Measurements from ENCODE around the gene MUL1.
A peak's percentile ranks its signal among the peaks of the same experiment; 100 is the strongest.

DNA sequence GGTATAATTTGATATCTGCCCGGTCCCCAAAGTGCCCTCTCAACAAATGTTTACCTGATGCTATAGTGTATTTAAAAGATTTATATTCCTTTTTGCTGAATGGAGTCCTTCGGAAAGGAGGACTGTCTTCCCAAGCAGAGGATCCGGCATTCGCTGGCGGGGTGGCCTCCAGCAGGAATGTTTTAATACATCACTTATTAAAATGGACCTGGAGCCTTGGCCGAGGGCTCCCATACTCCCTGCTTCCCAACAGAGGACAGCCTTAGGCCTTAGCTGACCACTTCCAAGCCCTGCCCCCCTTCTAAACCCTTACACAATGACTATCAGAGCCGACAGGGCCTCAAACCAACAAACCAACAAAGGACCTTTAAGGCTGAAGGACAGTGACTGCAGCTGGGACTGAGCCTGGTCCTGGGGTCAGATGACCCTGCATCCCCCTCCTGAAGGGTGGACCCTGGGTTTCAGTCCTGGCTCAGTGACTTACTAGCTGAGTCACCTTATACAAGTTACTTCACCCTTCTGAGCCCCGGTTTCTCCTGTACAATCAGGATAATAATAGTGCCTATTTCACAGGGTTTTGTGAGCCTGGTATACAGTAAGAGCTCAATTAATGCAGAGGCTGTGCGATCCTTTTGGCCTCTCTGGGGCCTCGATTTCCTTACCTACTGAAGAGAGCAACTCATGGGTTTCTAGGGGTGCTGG is 27.6 kb downstream of the MUL1 start:
- TF ChIP-seq, protein P1, sequence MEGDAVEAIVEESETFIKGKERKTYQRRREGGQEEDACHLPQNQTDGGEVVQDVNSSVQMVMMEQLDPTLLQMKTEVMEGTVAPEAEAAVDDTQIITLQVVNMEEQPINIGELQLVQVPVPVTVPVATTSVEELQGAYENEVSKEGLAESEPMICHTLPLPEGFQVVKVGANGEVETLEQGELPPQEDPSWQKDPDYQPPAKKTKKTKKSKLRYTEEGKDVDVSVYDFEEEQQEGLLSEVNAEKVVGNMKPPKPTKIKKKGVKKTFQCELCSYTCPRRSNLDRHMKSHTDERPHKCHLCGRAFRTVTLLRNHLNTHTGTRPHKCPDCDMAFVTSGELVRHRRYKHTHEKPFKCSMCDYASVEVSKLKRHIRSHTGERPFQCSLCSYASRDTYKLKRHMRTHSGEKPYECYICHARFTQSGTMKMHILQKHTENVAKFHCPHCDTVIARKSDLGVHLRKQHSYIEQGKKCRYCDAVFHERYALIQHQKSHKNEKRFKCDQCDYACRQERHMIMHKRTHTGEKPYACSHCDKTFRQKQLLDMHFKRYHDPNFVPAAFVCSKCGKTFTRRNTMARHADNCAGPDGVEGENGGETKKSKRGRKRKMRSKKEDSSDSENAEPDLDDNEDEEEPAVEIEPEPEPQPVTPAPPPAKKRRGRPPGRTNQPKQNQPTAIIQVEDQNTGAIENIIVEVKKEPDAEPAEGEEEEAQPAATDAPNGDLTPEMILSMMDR (IDR thresholded peaks at IDR 0.05): no peak
- TF ChIP-seq POLR2A (IDR thresholded peaks at IDR 0.05; ENCODE audit: low read length): no peak
- TF ChIP-seq, protein P2, sequence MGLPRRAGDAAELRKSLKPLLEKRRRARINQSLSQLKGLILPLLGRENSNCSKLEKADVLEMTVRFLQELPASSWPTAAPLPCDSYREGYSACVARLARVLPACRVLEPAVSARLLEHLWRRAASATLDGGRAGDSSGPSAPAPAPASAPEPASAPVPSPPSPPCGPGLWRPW (IDR thresholded peaks at IDR 0.05): no peak
- no peak for TF ChIP-seq POLR2AphosphoS2 (conservative IDR thresholded peaks at IDR 0.05; ENCODE audit: low read length)
- no peak for TF ChIP-seq JUNB (IDR thresholded peaks at IDR 0.05)
- no peak for TF ChIP-seq MAZ (IDR thresholded peaks at IDR 0.05; ENCODE audit: borderline replicate concordance, low read depth, low read length)
- no peak for TF ChIP-seq HOXA7 (CRISPR knock-in tag; IDR thresholded peaks at IDR 0.05)
- TF ChIP-seq CHD2 (IDR thresholded peaks at IDR 0.05; ENCODE audit: low read length, partially characterized antibody): no peak
- TF ChIP-seq MYC (IDR thresholded peaks at IDR 0.05; ENCODE audit: borderline replicate concordance, low read length): no peak
- TF ChIP-seq, protein P3, sequence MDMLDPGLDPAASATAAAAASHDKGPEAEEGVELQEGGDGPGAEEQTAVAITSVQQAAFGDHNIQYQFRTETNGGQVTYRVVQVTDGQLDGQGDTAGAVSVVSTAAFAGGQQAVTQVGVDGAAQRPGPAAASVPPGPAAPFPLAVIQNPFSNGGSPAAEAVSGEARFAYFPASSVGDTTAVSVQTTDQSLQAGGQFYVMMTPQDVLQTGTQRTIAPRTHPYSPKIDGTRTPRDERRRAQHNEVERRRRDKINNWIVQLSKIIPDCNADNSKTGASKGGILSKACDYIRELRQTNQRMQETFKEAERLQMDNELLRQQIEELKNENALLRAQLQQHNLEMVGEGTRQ (IDR thresholded peaks at IDR 0.05): no peak
- TF ChIP-seq RAD21 (conservative IDR thresholded peaks at IDR 0.05 in 1 of 2, IDR thresholded peaks at IDR 0.05 in 1 of 2): peak in 1 of 2 experiments; percentile 23; a peak in 1 of 5 replicates
- TF ChIP-seq, protein P4, sequence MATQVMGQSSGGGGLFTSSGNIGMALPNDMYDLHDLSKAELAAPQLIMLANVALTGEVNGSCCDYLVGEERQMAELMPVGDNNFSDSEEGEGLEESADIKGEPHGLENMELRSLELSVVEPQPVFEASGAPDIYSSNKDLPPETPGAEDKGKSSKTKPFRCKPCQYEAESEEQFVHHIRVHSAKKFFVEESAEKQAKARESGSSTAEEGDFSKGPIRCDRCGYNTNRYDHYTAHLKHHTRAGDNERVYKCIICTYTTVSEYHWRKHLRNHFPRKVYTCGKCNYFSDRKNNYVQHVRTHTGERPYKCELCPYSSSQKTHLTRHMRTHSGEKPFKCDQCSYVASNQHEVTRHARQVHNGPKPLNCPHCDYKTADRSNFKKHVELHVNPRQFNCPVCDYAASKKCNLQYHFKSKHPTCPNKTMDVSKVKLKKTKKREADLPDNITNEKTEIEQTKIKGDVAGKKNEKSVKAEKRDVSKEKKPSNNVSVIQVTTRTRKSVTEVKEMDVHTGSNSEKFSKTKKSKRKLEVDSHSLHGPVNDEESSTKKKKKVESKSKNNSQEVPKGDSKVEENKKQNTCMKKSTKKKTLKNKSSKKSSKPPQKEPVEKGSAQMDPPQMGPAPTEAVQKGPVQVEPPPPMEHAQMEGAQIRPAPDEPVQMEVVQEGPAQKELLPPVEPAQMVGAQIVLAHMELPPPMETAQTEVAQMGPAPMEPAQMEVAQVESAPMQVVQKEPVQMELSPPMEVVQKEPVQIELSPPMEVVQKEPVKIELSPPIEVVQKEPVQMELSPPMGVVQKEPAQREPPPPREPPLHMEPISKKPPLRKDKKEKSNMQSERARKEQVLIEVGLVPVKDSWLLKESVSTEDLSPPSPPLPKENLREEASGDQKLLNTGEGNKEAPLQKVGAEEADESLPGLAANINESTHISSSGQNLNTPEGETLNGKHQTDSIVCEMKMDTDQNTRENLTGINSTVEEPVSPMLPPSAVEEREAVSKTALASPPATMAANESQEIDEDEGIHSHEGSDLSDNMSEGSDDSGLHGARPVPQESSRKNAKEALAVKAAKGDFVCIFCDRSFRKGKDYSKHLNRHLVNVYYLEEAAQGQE (IDR thresholded peaks at IDR 0.05): no peak
- TF ChIP-seq, protein P5, sequence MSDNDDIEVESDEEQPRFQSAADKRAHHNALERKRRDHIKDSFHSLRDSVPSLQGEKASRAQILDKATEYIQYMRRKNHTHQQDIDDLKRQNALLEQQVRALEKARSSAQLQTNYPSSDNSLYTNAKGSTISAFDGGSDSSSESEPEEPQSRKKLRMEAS (IDR thresholded peaks at IDR 0.05): 0 out of 2 replicates have a peak, but pooled peaks have one; percentile 6
- TF ChIP-seq KDM5A (IDR thresholded peaks at IDR 0.05): no peak

Data from A549 (cell line).